Psoas muscle (tissue), 8 donors: Measurements from ENCODE around the gene EPHB2. TPM values are rescaled to one million over a fixed set of nuclear protein-coding genes. Genes with fewer than 3 reads are reported as not detected.
A peak's percentile ranks its signal among the peaks of the same experiment; 100 is the strongest.

ENCODE experiments used
- ATAC-seq, 4 donors: fragments of 200-7000 bp; cut with Tn5 transposase; one replicate each; pipeline ENCODE4 v1.9.1; 2020; ENCODE audit warnings: moderate library complexity in 3 of 4, mild to moderate bottlenecking in 2 of 4
- DNase-seq, 2 donors: peaks; one replicate each; pipeline ENCODE4 v3.0.0-alpha.2; 2020
- H3K27ac ChIP-seq: fragments of 200-600 bp; one replicate; pipeline ENCODE4 v1.8.0; 2022
- H3K27me3 ChIP-seq, 3 donors: fragments of 200-600 bp in 1 of 3; one replicate each; pipeline versions ENCODE4 v1.6.1 to v1.8.0; 2013 to 2022; ENCODE audit warnings: low read length in 2 of 3, mild to moderate bottlenecking in 2 of 3, moderate library complexity in 1 of 3; ENCODE audit not compliant: insufficient read depth in 3 of 3
- H3K36me3 ChIP-seq, 2 donors: fragments of 200-600 bp in 1 of 2; one replicate each; pipeline versions ENCODE4 v1.6.1 to v1.8.0; 2013 to 2022; ENCODE audit warnings: low read depth in 1 of 2, mild to moderate bottlenecking in 1 of 2, moderate library complexity in 1 of 2; ENCODE audit not compliant: insufficient read depth in 1 of 2
- H3K4me1 ChIP-seq: fragments of 200-600 bp; one replicate; pipeline ENCODE4 v1.8.0; 2022
- H3K4me3 ChIP-seq: fragments of 200-600 bp; one replicate; pipeline ENCODE4 v1.8.0; 2022; ENCODE audit warnings: mild to moderate bottlenecking
- H3K9me3 ChIP-seq: fragments of 200-600 bp; one replicate; pipeline ENCODE4 v1.8.0; 2022
- WGBS, 3 donors: extraction: QIAGEN DNeasy Blood & Tissue Kit; methylation state at CpG; one replicate each; pipeline versions ENCODE4 v1.1.6 to v1.1.7; 2013; 5-methylcytosine and 5-hydroxymethylcytosine counted together
- intact Hi-C, 2 donors: fragments of 100-400 bp; cut with DNase I; formaldehyde crosslinking; loops; one replicate each; pipeline versions ENCODE4 v1.11.0 to v1.14.2; 2022
- polyA plus RNA-seq, 3 donors: library from polyadenylated mRNA; stranded (reverse); fragments of 200-250 nt; gene quantifications; one replicate each; pipeline ENCODE4 v1.2.3, GENCODE V29; 2013
- total RNA-seq, 4 donors: library from RNA; stranded (reverse); fragmentation: NEBNext Ultra II Directional in 2 of 4; extraction: Animal tissue kit (Norgen Biotek cat#: 25700) in 2 of 4; gene quantifications; one replicate each; pipeline versions ENCODE4 v1.2.1 to v1.2.4, GENCODE V29; 2021 to 2023
- TF ChIP-seq, protein P1 (sequence below): fragments of 200-600 bp; IDR thresholded peaks from one replicate; pipeline ENCODE4 v1.8.0; 2022; ENCODE audit warnings: antibody characterized with exemption
- donor health status: healthy with polysubstance abuse.
- donor health status: DM: no; HTN: no; CAD: no; lungs with moderate emphysema.
- donor health status: Bipolar disorder and iron deficiency.
- donor health status: healthy.
- donor health status: DM: yes; HTN: yes; CAD: no.
- donor health status: DM: no; HTN: no; CAD: no.
- donor health status: DM: no; HTN: no; CAD: no.
- donor health status: DM: yes; HTN: yes; CAD: no.

The EPHB2 gene
- total and polyA plus RNA-seq, 7 donors = 0.06 to 2.1 (median 0.48) TPM; not detected in 1

DNA sequence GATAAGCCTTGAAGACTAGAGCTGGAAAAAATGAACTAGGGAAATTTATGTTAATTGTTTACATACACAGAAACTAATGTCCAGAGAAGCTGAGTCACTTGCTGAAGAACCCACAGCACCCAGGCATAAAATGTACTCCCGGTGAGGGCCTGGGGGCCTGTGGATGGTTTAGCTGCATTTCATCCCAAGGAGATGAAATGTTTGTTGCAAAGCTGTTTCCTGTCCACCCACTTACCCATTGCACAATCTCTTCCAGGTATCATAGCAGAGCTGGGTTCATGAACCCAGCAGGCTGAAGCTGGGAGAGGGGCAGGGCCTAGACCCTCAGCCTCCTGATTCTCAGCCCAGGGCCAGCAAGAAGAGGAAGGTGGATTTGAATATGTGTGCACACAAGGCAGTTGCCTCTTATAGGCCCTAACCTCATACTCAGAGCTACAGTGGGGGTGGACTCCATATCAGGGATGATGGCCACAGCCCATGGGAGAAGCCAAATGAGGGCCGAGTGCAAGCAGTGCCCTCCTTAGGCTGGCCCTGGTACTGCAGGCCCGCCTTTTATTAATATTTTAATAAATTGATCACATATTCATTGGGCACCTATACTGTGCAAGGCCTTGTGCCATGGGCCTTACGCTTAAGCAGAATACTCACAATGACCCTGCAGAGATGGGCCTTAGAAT lies 151.3 kb downstream of the EPHB2 start:
- peak in 2 of 4 donors; percentile 35 to 70 for ATAC-seq
- no peaks in the 10 kb centered on the region for H3K4me1 ChIP-seq
- H3K27me3 ChIP-seq = peaks cover 0 to 3% (median 0%) of the 10 kb centered on the region in 3 donors
- 71 to 75% (median 74%) methylated on average over 4 of the region's 4 CpGs for WGBS, 3 donors
- H3K36me3 ChIP-seq = no peaks in the 10 kb centered on the region
- TF ChIP-seq, protein P1, sequence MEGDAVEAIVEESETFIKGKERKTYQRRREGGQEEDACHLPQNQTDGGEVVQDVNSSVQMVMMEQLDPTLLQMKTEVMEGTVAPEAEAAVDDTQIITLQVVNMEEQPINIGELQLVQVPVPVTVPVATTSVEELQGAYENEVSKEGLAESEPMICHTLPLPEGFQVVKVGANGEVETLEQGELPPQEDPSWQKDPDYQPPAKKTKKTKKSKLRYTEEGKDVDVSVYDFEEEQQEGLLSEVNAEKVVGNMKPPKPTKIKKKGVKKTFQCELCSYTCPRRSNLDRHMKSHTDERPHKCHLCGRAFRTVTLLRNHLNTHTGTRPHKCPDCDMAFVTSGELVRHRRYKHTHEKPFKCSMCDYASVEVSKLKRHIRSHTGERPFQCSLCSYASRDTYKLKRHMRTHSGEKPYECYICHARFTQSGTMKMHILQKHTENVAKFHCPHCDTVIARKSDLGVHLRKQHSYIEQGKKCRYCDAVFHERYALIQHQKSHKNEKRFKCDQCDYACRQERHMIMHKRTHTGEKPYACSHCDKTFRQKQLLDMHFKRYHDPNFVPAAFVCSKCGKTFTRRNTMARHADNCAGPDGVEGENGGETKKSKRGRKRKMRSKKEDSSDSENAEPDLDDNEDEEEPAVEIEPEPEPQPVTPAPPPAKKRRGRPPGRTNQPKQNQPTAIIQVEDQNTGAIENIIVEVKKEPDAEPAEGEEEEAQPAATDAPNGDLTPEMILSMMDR = peak; percentile 55
- no peak overlapping the region for H3K4me3 ChIP-seq
- DNase-seq = no peak
- no peaks in the 10 kb centered on the region for H3K9me3 ChIP-seq
- intact Hi-C loops = no loop called here
- no peak overlapping the region for H3K27ac ChIP-seq

DNA sequence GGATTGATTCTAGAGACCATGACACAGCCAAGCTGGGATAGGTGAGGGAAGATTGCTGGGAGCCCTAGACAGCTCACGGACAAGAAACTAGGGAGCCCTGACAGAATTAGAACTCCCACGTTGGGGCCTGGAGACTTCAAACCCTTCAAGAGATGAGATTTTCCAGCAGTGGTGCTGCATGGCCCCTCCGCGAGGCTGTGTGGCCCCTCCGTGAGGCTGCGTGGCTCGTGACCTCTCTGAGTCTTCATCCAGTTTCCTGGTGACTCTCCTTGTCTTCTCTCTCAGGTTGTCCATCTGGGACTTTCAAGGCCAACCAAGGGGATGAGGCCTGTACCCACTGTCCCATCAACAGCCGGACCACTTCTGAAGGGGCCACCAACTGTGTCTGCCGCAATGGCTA lies 152.1 kb downstream of the EPHB2 start:
- Histone ChIP-seq H3K27ac (no peak overlapping the region), H3K9me3 (no peaks in the 10 kb centered on the region), H3K36me3 (no peaks in the 10 kb centered on the region), H3K4me1 (no peaks in the 10 kb centered on the region), H3K4me3 (no peak overlapping the region), H3K27me3 (peaks cover 0 to 2% (median 0%) of the 10 kb centered on the region in 3 donors)
- 95 to 97% (median 96%) methylated on average over 9 of the region's 9 CpGs for WGBS, 3 donors
- DNase-seq (no peak), ATAC-seq (no peak)
- TF ChIP-seq, protein P1 = no peak
- intact Hi-C loops = no loop called here

- intact Hi-C loops = no loop called here
- DNase-seq = no peak
- H3K9me3 ChIP-seq = no peaks in the 10 kb centered on the region
- peaks cover 0 to 2% (median 0%) of the 10 kb centered on the region in 3 donors for H3K27me3 ChIP-seq
- H3K27ac ChIP-seq = no peak overlapping the region
- H3K4me3 ChIP-seq = no peak overlapping the region
- no peaks in the 10 kb centered on the region for H3K4me1 ChIP-seq
- no peaks in the 10 kb centered on the region for H3K36me3 ChIP-seq
- TF ChIP-seq, protein P1 = no peak
- ATAC-seq = no peak
- WGBS, 3 donors = 89 to 94% (median 94%) methylated on average over 7 of the region's 7 CpGs
Measured at GRCh38 chr1:22863766-22864165, 153.1 kb downstream of the EPHB2 start.

- H3K4me1 ChIP-seq = no peaks in the 10 kb centered on the region
- intact Hi-C loops = no loop called here
- no peak overlapping the region for H3K27ac ChIP-seq
- TF ChIP-seq, protein P1 = no peak
- 93 to 95% (median 94%) methylated on average over 24 of the region's 24 CpGs for WGBS, 3 donors
- peaks cover 0 to 2% (median 0%) of the 10 kb centered on the region in 3 donors for H3K27me3 ChIP-seq
- no peak for DNase-seq
- no peak overlapping the region for H3K4me3 ChIP-seq
- no peak for ATAC-seq
- no peaks in the 10 kb centered on the region for H3K9me3 ChIP-seq
- H3K36me3 ChIP-seq = no peaks in the 10 kb centered on the region
Measured at GRCh38 chr1:22864886-22865285, 154.2 kb downstream of the EPHB2 start.

DNA sequence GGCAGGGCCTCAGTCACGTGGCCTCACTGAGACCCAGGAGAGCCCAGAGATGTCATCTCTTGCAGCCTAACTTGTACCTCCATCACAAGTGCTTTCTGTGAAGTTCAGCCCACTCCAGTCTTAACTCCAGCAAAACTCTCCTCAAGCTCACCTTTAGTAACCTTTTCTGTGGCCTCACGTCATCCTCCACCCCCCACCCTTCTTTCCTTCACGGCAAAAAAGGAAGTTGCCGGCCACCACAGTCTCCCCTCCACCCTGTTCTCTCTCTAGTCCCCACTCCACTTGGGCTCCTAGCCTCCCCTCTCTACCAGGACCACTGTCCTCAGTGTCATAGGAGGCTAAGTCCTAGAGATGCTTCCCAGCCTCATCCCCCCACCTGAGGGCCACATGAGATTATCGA lies 155.1 kb downstream of the EPHB2 start:
- H3K36me3 ChIP-seq = no peaks in the 10 kb centered on the region
- 62 to 76% (median 62%) methylated on average over 5 of the region's 5 CpGs for WGBS, 3 donors
- no peaks in the 10 kb centered on the region for H3K9me3 ChIP-seq
- intact Hi-C loops = no loop called here
- ATAC-seq = no peak
- no peak overlapping the region for H3K27ac ChIP-seq
- H3K4me1 ChIP-seq = peaks cover 4% of the 10 kb centered on the region
- H3K4me3 ChIP-seq = no peak overlapping the region
- TF ChIP-seq, protein P1 = no peak
- H3K27me3 ChIP-seq = peaks cover 0 to 2% (median 0%) of the 10 kb centered on the region in 3 donors
- no peak for DNase-seq
